ENCODE results near the gene RBM11.
"Not testable (repeated sequence)": the region's sequence is repeated elsewhere in the genome, so short reads cannot be mapped to it uniquely, and the experiment has no call there.

DNA sequence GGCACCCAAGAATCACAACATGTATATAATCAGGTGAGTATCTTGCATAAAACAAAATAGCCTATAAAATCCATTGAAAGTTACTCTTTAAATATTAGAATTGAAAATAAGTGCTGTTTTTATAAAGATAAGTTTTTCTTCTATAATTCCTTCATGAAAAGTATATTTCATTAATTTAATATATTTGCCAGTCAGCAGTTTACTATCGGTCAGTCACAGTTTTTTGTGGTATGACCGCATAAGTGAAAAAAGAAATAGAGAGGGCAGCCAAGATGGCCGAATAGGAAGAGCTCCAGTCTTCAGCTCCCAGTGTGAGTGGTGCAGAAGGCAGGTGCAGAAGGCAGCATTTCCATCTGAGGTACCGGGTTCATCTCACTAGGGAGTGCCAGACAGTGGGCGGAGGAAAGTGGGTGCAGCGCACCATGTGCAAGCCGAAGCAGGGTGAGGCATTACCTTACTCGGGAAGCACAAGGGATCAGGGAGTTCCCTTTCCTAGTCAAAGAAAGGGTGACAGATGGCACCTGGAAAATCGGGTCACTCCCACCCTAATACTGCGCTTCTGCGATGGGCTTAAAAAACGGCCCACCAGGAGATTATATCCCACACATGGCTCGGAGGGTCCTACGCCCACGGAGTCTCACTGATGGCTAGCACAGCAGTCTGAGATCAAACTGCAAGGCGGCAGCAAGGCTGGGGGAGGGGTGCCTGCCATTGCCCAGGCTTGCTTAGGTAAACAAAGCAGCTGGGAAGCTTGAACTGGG lies 49.3 kb upstream of the RBM11 start:
- TF ChIP-seq TAF1 (conservative IDR thresholded peaks at IDR 0.05); YY1 (IDR thresholded peaks at IDR 0.05); JUND (IDR thresholded peaks at IDR 0.05); RAD21 (IDR thresholded peaks at IDR 0.05); FOXA1 (IDR thresholded peaks at IDR 0.05); SP1 (IDR thresholded peaks at IDR 0.05); FOXA2 (IDR thresholded peaks at IDR 0.05): not testable (repeated sequence)
- TF ChIP-seq, protein P1, sequence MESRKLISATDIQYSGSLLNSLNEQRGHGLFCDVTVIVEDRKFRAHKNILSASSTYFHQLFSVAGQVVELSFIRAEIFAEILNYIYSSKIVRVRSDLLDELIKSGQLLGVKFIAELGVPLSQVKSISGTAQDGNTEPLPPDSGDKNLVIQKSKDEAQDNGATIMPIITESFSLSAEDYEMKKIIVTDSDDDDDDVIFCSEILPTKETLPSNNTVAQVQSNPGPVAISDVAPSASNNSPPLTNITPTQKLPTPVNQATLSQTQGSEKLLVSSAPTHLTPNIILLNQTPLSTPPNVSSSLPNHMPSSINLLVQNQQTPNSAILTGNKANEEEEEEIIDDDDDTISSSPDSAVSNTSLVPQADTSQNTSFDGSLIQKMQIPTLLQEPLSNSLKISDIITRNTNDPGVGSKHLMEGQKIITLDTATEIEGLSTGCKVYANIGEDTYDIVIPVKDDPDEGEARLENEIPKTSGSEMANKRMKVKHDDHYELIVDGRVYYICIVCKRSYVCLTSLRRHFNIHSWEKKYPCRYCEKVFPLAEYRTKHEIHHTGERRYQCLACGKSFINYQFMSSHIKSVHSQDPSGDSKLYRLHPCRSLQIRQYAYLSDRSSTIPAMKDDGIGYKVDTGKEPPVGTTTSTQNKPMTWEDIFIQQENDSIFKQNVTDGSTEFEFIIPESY (IDR thresholded peaks at IDR 0.05): not testable (repeated sequence)
- TF ChIP-seq, protein P2, sequence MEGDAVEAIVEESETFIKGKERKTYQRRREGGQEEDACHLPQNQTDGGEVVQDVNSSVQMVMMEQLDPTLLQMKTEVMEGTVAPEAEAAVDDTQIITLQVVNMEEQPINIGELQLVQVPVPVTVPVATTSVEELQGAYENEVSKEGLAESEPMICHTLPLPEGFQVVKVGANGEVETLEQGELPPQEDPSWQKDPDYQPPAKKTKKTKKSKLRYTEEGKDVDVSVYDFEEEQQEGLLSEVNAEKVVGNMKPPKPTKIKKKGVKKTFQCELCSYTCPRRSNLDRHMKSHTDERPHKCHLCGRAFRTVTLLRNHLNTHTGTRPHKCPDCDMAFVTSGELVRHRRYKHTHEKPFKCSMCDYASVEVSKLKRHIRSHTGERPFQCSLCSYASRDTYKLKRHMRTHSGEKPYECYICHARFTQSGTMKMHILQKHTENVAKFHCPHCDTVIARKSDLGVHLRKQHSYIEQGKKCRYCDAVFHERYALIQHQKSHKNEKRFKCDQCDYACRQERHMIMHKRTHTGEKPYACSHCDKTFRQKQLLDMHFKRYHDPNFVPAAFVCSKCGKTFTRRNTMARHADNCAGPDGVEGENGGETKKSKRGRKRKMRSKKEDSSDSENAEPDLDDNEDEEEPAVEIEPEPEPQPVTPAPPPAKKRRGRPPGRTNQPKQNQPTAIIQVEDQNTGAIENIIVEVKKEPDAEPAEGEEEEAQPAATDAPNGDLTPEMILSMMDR (IDR thresholded peaks at IDR 0.05; ENCODE audit: low read depth, low read length, missing input control): not testable (repeated sequence)
- TF ChIP-seq, protein P3, sequence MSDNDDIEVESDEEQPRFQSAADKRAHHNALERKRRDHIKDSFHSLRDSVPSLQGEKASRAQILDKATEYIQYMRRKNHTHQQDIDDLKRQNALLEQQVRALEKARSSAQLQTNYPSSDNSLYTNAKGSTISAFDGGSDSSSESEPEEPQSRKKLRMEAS (IDR thresholded peaks at IDR 0.05): not testable (repeated sequence)
- TF ChIP-seq, protein P4, sequence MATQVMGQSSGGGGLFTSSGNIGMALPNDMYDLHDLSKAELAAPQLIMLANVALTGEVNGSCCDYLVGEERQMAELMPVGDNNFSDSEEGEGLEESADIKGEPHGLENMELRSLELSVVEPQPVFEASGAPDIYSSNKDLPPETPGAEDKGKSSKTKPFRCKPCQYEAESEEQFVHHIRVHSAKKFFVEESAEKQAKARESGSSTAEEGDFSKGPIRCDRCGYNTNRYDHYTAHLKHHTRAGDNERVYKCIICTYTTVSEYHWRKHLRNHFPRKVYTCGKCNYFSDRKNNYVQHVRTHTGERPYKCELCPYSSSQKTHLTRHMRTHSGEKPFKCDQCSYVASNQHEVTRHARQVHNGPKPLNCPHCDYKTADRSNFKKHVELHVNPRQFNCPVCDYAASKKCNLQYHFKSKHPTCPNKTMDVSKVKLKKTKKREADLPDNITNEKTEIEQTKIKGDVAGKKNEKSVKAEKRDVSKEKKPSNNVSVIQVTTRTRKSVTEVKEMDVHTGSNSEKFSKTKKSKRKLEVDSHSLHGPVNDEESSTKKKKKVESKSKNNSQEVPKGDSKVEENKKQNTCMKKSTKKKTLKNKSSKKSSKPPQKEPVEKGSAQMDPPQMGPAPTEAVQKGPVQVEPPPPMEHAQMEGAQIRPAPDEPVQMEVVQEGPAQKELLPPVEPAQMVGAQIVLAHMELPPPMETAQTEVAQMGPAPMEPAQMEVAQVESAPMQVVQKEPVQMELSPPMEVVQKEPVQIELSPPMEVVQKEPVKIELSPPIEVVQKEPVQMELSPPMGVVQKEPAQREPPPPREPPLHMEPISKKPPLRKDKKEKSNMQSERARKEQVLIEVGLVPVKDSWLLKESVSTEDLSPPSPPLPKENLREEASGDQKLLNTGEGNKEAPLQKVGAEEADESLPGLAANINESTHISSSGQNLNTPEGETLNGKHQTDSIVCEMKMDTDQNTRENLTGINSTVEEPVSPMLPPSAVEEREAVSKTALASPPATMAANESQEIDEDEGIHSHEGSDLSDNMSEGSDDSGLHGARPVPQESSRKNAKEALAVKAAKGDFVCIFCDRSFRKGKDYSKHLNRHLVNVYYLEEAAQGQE (IDR thresholded peaks at IDR 0.05): not testable (repeated sequence)

Measured in liver (tissue), 3 donors.